ENCODE measurements around the gene CLDN19. TPM values are rescaled to one million over a fixed set of nuclear protein-coding genes. Genes with fewer than 3 reads are reported as not detected.

CLDN19 gene
- total RNA-seq, 1 experiment from 2014 or later, result not detected

GRCh38 chr1:42773420-42773819, 33.4 kb upstream of the CLDN19 start:
- peak overlapping the region; percentile 24 for H3K27ac Mint-ChIP-seq (ENCODE audit: low read depth, unreplicated experiment)
- peaks cover 40% of the 10 kb centered on the region for H3K36me3 Mint-ChIP-seq (ENCODE audit: insufficient read depth, unreplicated experiment)
- TF ChIP-seq CTCF (IDR thresholded peaks at IDR 0.05; ENCODE audit: unreplicated experiment), result no peak
- POLR2A ChIA-PET, result interaction anchor here (2.2 kb wide), 1 partner anchor 11 kb away, joined by 9 read pairs; the partner anchor contains the start of gene TMEM269
- no peak overlapping the region for H3K4me3 Mint-ChIP-seq (ENCODE audit: unreplicated experiment)
- peaks cover 6% of the 10 kb centered on the region for H3K4me1 Mint-ChIP-seq (ENCODE audit: insufficient read depth, unreplicated experiment)
- intact Hi-C loops (cut with micrococcal nuclease), result no loop called here
- no TSS peak for BruUV-seq (replicated peaks)
- CTCF ChIA-PET, result interaction anchor here (0.6 kb wide), 1 partner anchor 104 kb away, joined by 3 read pairs; no protein-coding TSS in a partner anchor
- H3K27me3 Mint-ChIP-seq (ENCODE audit: insufficient read depth, unreplicated experiment), result no peaks in the 10 kb centered on the region
- no peaks in the 10 kb centered on the region for H3K9me3 Mint-ChIP-seq (ENCODE audit: unreplicated experiment)
- no peak for DNase-seq (ENCODE audit: unreplicated experiment)

GRCh38 chr1:42769811-42770210, 29.8 kb upstream of the CLDN19 start:
- H3K4me1 Mint-ChIP-seq (ENCODE audit: insufficient read depth, unreplicated experiment), result peaks cover 6% of the 10 kb centered on the region
- no peak overlapping the region for H3K27ac Mint-ChIP-seq (ENCODE audit: low read depth, unreplicated experiment)
- intact Hi-C loops (cut with micrococcal nuclease), result no loop called here
- DNase-seq (ENCODE audit: unreplicated experiment), result no peak
- ChIA-PET POLR2A (interaction anchor here (0.7 to 1.0 kb wide), 2 partner anchors 14 to 75 kb away, joined by 3 to 4 read pairs; no protein-coding TSS in a partner anchor), CTCF (interaction anchor here (1.4 kb wide), 1 partner anchor 12 kb away, joined by 4 read pairs; no protein-coding TSS in a partner anchor)
- H3K4me3 Mint-ChIP-seq (ENCODE audit: unreplicated experiment), result no peak overlapping the region
- peaks cover 14% of the 10 kb centered on the region for H3K36me3 Mint-ChIP-seq (ENCODE audit: insufficient read depth, unreplicated experiment)
- H3K9me3 Mint-ChIP-seq (ENCODE audit: unreplicated experiment), result no peaks in the 10 kb centered on the region
- no TSS peak for BruUV-seq (replicated peaks)
- no peak for TF ChIP-seq CTCF (IDR thresholded peaks at IDR 0.05; ENCODE audit: unreplicated experiment)
- no peaks in the 10 kb centered on the region for H3K27me3 Mint-ChIP-seq (ENCODE audit: insufficient read depth, unreplicated experiment)

GRCh38 chr1:42768172-42768571, 28.1 kb upstream of the CLDN19 start:
- Mint-ChIP-seq H3K36me3 (ENCODE audit: insufficient read depth, unreplicated experiment) (peaks cover 7% of the 10 kb centered on the region), H3K4me3 (ENCODE audit: unreplicated experiment) (no peak overlapping the region), H3K27ac (ENCODE audit: low read depth, unreplicated experiment) (no peak overlapping the region), H3K9me3 (ENCODE audit: unreplicated experiment) (no peaks in the 10 kb centered on the region), H3K27me3 (ENCODE audit: insufficient read depth, unreplicated experiment) (no peaks in the 10 kb centered on the region), H3K4me1 (ENCODE audit: insufficient read depth, unreplicated experiment) (peaks cover 6% of the 10 kb centered on the region)
- ChIA-PET POLR2A (interaction anchor here (0.6 to 4.2 kb wide), 15 partner anchors 10 to 620 kb away, joined by 3 to 104 read pairs (median 4); partner anchors contain the start of genes ERMAP, PPIH, SVBP and YBX1), CTCF (interaction anchor here (0.7 to 1.5 kb wide), 5 partner anchors 10 to 430 kb away, joined by 3 to 5 read pairs (median 3); partner anchors contain the start of gene ERMAP)
- intact Hi-C loops (cut with micrococcal nuclease), result no loop called here
- no peak for DNase-seq (ENCODE audit: unreplicated experiment)
- no peak for TF ChIP-seq CTCF (IDR thresholded peaks at IDR 0.05; ENCODE audit: unreplicated experiment)
- TSS peak; percentile 49 for BruUV-seq (replicated peaks)

- no peaks in the 10 kb centered on the region for H3K9me3 Mint-ChIP-seq (ENCODE audit: unreplicated experiment)
- BruUV-seq (replicated peaks), result no TSS peak
- no peak overlapping the region for H3K27ac Mint-ChIP-seq (ENCODE audit: low read depth, unreplicated experiment)
- no peak for TF ChIP-seq CTCF (IDR thresholded peaks at IDR 0.05; ENCODE audit: unreplicated experiment)
- peaks cover 6% of the 10 kb centered on the region for H3K4me1 Mint-ChIP-seq (ENCODE audit: insufficient read depth, unreplicated experiment)
- CTCF ChIA-PET, result interaction anchor here (0.7 to 2.0 kb wide), 10 partner anchors 9 to 951 kb away, joined by 3 to 15 read pairs (median 5); no protein-coding TSS in a partner anchor
- no peak for DNase-seq (ENCODE audit: unreplicated experiment)
- POLR2A ChIA-PET, result interaction anchor here (0.5 to 4.2 kb wide), 41 partner anchors 10 to 644 kb away, joined by 3 to 104 read pairs (median 3); partner anchors contain the start of genes CCDC30, ERMAP, PPIH and SVBP
- no peaks in the 10 kb centered on the region for H3K27me3 Mint-ChIP-seq (ENCODE audit: insufficient read depth, unreplicated experiment)
- no peak overlapping the region for H3K4me3 Mint-ChIP-seq (ENCODE audit: unreplicated experiment)
- intact Hi-C loops (cut with micrococcal nuclease), result no loop called here
- H3K36me3 Mint-ChIP-seq (ENCODE audit: insufficient read depth, unreplicated experiment), result peaks cover 10% of the 10 kb centered on the region
These were observed 27.5 kb upstream of the CLDN19 start for GRCh38 chr1:42767510-42768000.

Measured in MCF 10A (cell line).